AG04450 (cell line): Measurements from ENCODE around the gene INPP5D. TPM values are rescaled to one million over a fixed set of nuclear protein-coding genes. Genes with fewer than 3 reads are reported as not detected.

Experiments
- CTCF ChIA-PET: fragments of 300-600, 350-600 bp; formaldehyde crosslinking; extraction: SDS; loops from one replicate; lab custom pipeline; 2022; ENCODE audit warnings: antibody characterized with exemption, inconsistent platforms; lab: Charles Lee
- POLR2A ChIA-PET: fragments of 350-600 bp; formaldehyde crosslinking; extraction: SDS; loops from one replicate; lab custom pipeline; 2021; ENCODE audit warnings: antibody characterized with exemption, inconsistent platforms; lab: Yijun Ruan, JAX
- DNase-seq: peaks from one replicate; pipeline ENCODE4 v3.0.0-alpha.2; 2011; ENCODE audit warnings: low read depth, low spot score
- H3K27ac ChIP-seq: one replicate; pipeline ENCODE4 v1.5.1; 2012; ENCODE audit warnings: low read depth, low read length, control low read depth
- H3K27me3 ChIP-seq: one replicate; pipeline ENCODE4 v1.6.0; 2012; ENCODE audit warnings: low read length; ENCODE audit not compliant: control insufficient read depth, insufficient read depth
- H3K4me3 ChIP-seq: 2 replicates; pipeline ENCODE4 v1.5.1; 2011; ENCODE audit warnings: mild to moderate bottlenecking, low read depth, low read length, control low read depth
- H3K9me3 ChIP-seq: 2 replicates; pipeline ENCODE4 v1.5.1; 2012; ENCODE audit warnings: low read length; ENCODE audit not compliant: control insufficient read depth, insufficient read depth
- polyA plus RNA-seq: library from polyadenylated mRNA; depleted of rRNA; stranded (reverse); fragments of >200 nt; gene quantifications from 2 replicates; pipeline ENCODE4 v1.2.3, GENCODE V29; 2011
- TF ChIP-seq, protein P1 (sequence below): IDR thresholded peaks from 2 replicates; pipeline ENCODE4 v1.5.1; 2011; ENCODE audit warnings: low read depth, low read length, control low read depth, inconsistent platforms

The INPP5D gene
- polyA plus RNA-seq, 1 experiment, result 0.43 TPM

- Histone ChIP-seq H3K9me3 (no peaks in the 10 kb centered on the region), H3K4me3 (no peak overlapping the region), H3K27me3 (peaks cover 10% of the 10 kb centered on the region), H3K27ac (no peak overlapping the region)
- ChIA-PET POLR2A (no interaction called here), CTCF (no interaction called here)
- no peak for DNase-seq
- TF ChIP-seq, protein P1, sequence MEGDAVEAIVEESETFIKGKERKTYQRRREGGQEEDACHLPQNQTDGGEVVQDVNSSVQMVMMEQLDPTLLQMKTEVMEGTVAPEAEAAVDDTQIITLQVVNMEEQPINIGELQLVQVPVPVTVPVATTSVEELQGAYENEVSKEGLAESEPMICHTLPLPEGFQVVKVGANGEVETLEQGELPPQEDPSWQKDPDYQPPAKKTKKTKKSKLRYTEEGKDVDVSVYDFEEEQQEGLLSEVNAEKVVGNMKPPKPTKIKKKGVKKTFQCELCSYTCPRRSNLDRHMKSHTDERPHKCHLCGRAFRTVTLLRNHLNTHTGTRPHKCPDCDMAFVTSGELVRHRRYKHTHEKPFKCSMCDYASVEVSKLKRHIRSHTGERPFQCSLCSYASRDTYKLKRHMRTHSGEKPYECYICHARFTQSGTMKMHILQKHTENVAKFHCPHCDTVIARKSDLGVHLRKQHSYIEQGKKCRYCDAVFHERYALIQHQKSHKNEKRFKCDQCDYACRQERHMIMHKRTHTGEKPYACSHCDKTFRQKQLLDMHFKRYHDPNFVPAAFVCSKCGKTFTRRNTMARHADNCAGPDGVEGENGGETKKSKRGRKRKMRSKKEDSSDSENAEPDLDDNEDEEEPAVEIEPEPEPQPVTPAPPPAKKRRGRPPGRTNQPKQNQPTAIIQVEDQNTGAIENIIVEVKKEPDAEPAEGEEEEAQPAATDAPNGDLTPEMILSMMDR, result no peak
Observed at GRCh38 chr2:233227346-233227978, 167.3 kb downstream of the INPP5D start.

DNA sequence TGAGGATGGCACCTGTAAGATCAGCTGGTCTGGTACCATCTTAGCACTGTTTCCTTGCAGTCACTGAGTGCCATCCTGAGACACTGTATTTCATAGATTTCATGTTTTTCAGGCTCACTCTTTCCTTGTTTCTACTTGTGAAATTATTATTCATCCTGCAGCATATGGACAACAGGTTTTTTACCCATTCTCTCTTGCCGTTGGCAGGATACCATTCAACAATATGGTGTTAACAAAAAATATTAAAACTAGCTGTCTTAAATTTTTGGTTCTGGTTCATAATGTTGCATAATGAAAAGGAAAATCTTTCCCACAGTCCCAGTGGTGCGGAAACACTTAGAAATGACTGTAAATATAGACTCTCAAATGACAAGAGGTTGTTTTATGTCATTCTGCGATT lies 168.2 kb downstream of the INPP5D start:
- Histone ChIP-seq H3K27me3 (peaks cover 10% of the 10 kb centered on the region), H3K27ac (no peak overlapping the region), H3K4me3 (no peak overlapping the region), H3K9me3 (no peaks in the 10 kb centered on the region)
- TF ChIP-seq, protein P1, result no peak
- no peak for DNase-seq
- ChIA-PET POLR2A (no interaction called here), CTCF (no interaction called here)

- Histone ChIP-seq H3K27me3 (peaks cover 7% of the 10 kb centered on the region), H3K4me3 (no peak overlapping the region), H3K9me3 (no peaks in the 10 kb centered on the region), H3K27ac (no peak overlapping the region)
- ChIA-PET POLR2A (no interaction called here), CTCF (interaction anchor here (0.7 kb wide), 1 partner anchor 639 kb away, joined by 7 read pairs; no protein-coding TSS in a partner anchor)
- TF ChIP-seq, protein P1, result no peak
- no peak for DNase-seq
Observed at GRCh38 chr2:233233618-233234230, 173.6 kb downstream of the INPP5D start.

GRCh38 chr2:233234264-233234663 lies 174.1 kb downstream of the INPP5D start:
- Histone ChIP-seq H3K27ac (no peak overlapping the region), H3K4me3 (no peak overlapping the region), H3K9me3 (no peaks in the 10 kb centered on the region), H3K27me3 (peaks cover 7% of the 10 kb centered on the region)
- TF ChIP-seq, protein P1, result no peak
- no peak for DNase-seq
- CTCF ChIA-PET, result no interaction called here
- POLR2A ChIA-PET, result no interaction called here

- no peak for DNase-seq
- Histone ChIP-seq H3K4me3 (no peak overlapping the region), H3K27ac (no peak overlapping the region), H3K27me3 (peaks cover 7% of the 10 kb centered on the region), H3K9me3 (no peaks in the 10 kb centered on the region)
- POLR2A ChIA-PET, result no interaction called here
- CTCF ChIA-PET, result no interaction called here
- TF ChIP-seq, protein P1, result no peak
Observed at GRCh38 chr2:233234996-233235395, 174.9 kb downstream of the INPP5D start.
